Adrenal gland (tissue), 5 donors: ENCODE data around the gene COQ8B.

ENCODE experiments used
- CTCF ChIP-seq, 6 experiments: fragments of 450-650 bp in 4 of 6; fragments of 200-600 bp in 2 of 6; sonication (generic) in 1 of 6; IDR thresholded peaks; 1 replicate in 5 of 6; 2 replicates in 1 of 6; pipeline versions ENCODE4 v1.5.1 to v1.8.0; 2016 to 2021; ENCODE audit warnings: antibody characterized with exemption in 6 of 6, mild to moderate bottlenecking in 2 of 6, moderate library complexity in 1 of 6
- POLR2A ChIP-seq, 2 donors: fragments of 450-650 bp; IDR thresholded peaks; one replicate each; pipeline ENCODE4 v1.6.1; 2017; ENCODE audit warnings: antibody characterized with exemption in 2 of 2, mild to moderate bottlenecking in 2 of 2, moderate library complexity in 1 of 2
- donor health status: DM: no; HTN: no; CAD: no.

- no peak for TF ChIP-seq CTCF (IDR thresholded peaks at IDR 0.05)
- TF ChIP-seq POLR2A (IDR thresholded peaks at IDR 0.05), result no peak
These were observed 22.8 kb downstream of the COQ8B start for GRCh38 chr19:40693896-40694295.
